ENCODE data around the gene UQCC5.
"Not testable (repeated sequence)": the region's sequence is repeated elsewhere in the genome, so short reads cannot be mapped to it uniquely, and the experiment has no call there.

Gene UQCC5

DNA sequence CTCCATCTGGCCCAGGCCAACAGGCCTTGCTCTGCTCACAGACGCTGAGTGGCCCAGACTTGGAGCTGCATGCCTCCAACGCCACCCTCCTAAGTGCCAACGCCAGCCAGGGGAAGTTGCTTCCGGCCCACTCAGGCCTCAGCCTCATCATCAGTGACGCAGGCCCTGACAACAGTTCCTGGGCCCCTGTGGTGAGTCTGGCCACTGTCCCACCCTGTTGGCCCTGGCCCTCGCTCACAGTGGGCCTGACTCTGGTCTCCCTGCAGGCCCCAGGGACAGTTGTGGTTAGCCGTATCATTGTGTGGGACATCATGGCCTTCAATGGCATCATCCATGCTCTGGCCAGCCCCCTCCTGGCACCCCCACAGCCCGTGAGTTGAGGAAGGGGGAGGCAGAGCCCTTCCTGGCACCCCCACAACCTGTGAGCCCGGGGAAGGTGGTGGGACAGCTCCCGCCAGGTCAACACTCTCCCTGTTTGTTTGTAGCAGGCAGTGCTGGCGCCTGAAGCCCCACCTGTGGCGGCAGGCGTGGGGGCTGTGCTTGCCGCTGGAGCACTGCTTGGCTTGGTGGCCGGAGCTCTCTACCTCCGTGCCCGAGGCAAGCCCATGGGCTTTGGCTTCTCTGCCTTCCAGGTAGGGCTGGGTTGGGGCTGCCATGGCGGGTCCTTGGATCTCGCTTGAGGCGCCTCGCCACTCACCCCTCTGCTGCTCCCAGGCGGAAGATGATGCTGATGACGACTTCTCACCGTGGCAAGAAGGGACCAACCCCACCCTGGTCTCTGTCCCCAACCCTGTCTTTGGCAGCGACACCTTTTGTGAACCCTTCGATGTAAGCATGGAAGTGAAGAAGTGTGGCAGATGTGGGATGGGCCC lies 12.8 kb upstream of the UQCC5 start:
- DNase-seq: no peak

DNA sequence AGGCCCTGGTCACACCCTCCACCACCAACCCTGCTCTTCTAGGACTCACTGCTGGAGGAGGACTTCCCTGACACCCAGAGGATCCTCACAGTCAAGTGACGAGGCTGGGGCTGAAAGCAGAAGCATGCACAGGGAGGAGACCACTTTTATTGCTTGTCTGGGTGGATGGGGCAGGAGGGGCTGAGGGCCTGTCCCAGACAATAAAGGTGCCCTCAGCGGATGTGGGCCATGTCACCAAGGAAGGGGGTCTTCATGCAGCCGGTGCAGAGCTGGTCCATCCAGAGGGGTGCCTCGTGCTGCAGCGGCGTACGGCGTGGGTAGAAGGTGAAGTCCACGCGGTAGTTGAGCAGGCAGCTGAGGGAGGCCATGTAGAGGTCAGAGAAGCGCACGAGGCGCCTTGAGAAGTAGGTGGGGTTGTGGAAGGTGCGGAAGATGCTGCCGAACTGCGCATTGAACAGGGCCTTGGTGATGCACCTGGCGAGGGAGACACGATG lies 12.1 kb upstream of the UQCC5 start:
- DNase-seq: no peak

GRCh38 chr3:52524752-52525679 lies 11.4 kb upstream of the UQCC5 start:
- no peak for DNase-seq

GRCh38 chr3:52525680-52526561 lies 10.5 kb upstream of the UQCC5 start:
- no peak for DNase-seq

DNA sequence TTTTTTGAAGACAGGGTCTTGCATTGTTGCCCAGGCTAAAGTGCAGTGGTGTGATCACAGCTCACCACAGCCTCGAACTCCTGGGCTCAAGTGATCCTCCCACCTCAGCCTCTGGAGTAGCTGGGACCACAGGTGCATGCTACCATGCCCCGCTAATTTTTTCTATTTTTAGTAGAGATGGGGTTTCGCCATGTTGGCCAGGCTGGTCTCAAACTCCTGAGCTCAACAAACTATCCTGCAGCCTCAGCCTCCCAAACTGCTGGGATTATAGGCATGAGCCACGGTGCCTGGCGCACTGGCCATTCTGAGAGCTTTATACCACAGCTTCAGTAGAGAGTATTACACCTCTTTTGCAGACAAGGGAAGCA lies 9.8 kb upstream of the UQCC5 start:
- not testable (repeated sequence) for DNase-seq

- DNase-seq: no peak
Measured at GRCh38 chr3:52527039-52527731, 9.2 kb upstream of the UQCC5 start.

DNA sequence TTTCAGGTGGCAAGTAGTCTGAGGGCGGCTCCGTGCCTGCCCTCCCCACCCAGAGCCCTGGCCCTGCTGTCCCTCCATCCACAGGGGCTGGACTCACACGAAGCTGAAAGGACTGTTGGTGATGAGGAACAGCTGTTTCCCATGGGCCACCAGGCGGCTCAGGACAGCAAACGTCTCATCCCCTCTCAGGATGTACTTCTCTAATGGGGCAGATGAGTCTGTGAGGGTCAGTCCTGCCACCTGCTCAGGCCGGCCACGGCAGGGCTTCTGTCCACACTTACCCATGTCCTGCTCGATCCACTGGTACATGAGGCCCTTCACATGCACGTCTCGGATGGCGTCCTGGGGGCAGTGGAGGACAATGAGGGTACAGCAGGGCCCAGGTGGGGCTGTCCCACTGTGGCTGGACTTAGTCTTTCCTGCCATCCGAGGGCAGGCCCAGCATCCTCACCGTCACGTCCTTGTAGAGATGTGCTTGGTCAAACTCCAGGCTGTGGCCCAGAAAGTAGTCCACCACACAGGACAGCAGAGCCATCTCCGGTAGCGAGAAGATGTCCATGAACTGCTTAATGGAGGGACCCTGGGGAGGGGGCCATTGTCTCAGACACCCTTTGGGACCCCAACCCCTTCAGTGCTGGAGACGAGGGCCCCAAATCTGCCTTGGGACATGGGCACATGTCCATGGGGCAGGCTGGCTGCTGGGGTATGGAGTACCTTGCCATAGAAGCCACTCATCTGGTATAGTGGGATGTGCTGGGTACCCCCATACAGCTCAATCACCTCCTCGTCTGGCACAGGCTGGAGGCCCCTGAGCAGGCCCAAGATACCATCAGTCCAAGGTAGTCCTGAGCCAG lies 8.4 kb upstream of the UQCC5 start:
- DNase-seq: no peak

- DNase-seq: no peak
Measured at GRCh38 chr3:52528586-52529375, 7.6 kb upstream of the UQCC5 start.

GRCh38 chr3:52529376-52530333 lies 6.8 kb upstream of the UQCC5 start:
- DNase-seq: peak in 1 of 14 donors; percentile 47

GRCh38 chr3:52530918-52531826 lies 5.2 kb upstream of the UQCC5 start:
- no peak for DNase-seq

GRCh38 chr3:52531860-52532516 lies 4.4 kb upstream of the UQCC5 start:
- no peak for DNase-seq

- no peak for DNase-seq
Measured at GRCh38 chr3:52532517-52532837, 3.9 kb upstream of the UQCC5 start.

DNA sequence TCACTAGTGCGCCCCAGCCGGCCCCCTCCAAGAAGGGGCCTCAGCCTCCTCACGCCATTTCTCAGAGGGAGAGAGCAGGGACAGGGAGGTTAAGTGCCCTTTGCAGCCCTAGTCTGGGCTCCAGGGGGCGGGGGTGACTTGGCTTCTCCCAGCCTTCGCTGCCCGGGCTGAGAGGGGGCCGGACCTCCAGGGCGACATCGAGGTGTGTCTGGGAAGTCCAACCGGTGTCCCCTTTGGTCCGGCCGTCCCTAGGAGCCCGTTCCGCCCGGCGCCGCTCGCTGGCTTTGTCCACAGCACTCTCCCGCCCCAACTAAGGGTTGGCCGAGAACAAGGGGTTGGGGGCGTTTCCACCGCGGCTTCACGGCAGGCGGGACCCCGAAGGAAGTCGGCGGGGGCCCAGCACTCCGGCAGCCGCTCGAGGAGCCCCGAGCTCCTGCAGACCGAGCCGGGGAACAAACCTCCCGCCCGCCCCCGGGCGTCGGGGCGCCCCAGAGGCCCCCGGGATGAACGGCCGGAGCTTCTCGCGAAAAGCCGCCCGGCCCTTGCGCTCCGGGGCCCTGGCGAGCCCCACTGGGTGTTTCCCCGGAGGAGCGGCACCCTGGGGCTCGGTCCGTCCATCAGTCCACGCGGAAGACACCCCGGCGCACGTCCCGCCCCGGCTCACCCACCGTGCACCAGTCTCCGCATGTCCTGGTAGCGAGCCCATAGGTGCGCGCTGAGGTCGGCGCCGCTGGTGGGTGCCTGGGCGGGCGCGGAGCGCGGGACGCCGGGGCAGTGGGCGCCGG lies 3.4 kb upstream of the UQCC5 start:
- DNase-seq: no peak

GRCh38 chr3:52533623-52534280 lies 2.7 kb upstream of the UQCC5 start, which contains the start of gene NT5DC2:
Gene NT5DC2, minus strand, starts transcription at chr3:52533857. Its CDS starts 120 bp downstream, at chr3:52533737.
- peak in 9 of 14 donors; percentile 20 to 71 (median 28) for DNase-seq
